GM23248 (cell line): Measurements from ENCODE around the gene YJEFN3. TPM values are rescaled to one million over a fixed set of nuclear protein-coding genes. Genes with fewer than 3 reads are reported as not detected.
A peak's percentile ranks its signal among the peaks of the same experiment; 100 is the strongest.

Source experiments
- DNase-seq: peaks from one replicate; pipeline ENCODE4 v3.0.0-alpha.2; 2015
- H2AFZ ChIP-seq: fragments of 200-600 bp; sonication (generic); 2 replicates; pipeline ENCODE4 v1.6.1; 2016; ENCODE audit warnings: antibody characterized with exemption
- H3F3A ChIP-seq: fragments of 200-600 bp; sonication (generic); 2 replicates; pipeline ENCODE4 v1.6.1; 2016; ENCODE audit warnings: mild to moderate bottlenecking, antibody characterized with exemption, mixed run types; ENCODE audit not compliant: insufficient read depth
- H3K27ac ChIP-seq: fragments of 200-600 bp; sonication (generic); 2 replicates; pipeline ENCODE4 v1.5.1; 2016; ENCODE audit warnings: mild to moderate bottlenecking
- H3K27me3 ChIP-seq: fragments of 200-600 bp; sonication (generic); replicated peaks from 2 replicates; pipeline ENCODE4 v1.6.1; 2016; ENCODE audit warnings: mild to moderate bottlenecking; ENCODE audit not compliant: insufficient read depth
- H3K36me3 ChIP-seq: fragments of 200-600 bp; sonication (generic); 2 replicates; pipeline ENCODE4 v1.6.1; 2016; ENCODE audit warnings: low read depth, mild to moderate bottlenecking
- H3K4me1 ChIP-seq: fragments of 200-600 bp; sonication (generic); 2 replicates; pipeline ENCODE4 v1.6.1; 2016; ENCODE audit warnings: mild to moderate bottlenecking; ENCODE audit not compliant: insufficient read depth
- H3K4me2 ChIP-seq: fragments of 200-600 bp; sonication (generic); one replicate; pipeline ENCODE4 v1.6.1; 2016; ENCODE audit warnings: mild to moderate bottlenecking; ENCODE audit not compliant: unreplicated experiment
- H3K4me3 ChIP-seq: fragments of 200-600 bp; sonication (generic); 2 replicates; pipeline ENCODE4 v1.5.1; 2016; ENCODE audit warnings: mild to moderate bottlenecking
- H3K79me2 ChIP-seq: fragments of 200-600 bp; sonication (generic); 2 replicates; pipeline ENCODE4 v1.6.1; 2016; ENCODE audit warnings: mild to moderate bottlenecking; ENCODE audit not compliant: insufficient read depth
- H3K9ac ChIP-seq: fragments of 200-600 bp; sonication (generic); 2 replicates; pipeline ENCODE4 v1.6.1; 2016; ENCODE audit warnings: mild to moderate bottlenecking
- H3K9me2 ChIP-seq: fragments of 200-600 bp; sonication (generic); 2 replicates; pipeline ENCODE4 v1.6.1; 2016; ENCODE audit warnings: mixed run types, mild to moderate bottlenecking, moderate library complexity; ENCODE audit not compliant: insufficient read depth
- H3K9me3 ChIP-seq: fragments of 200-600 bp; sonication (generic); one replicate; pipeline ENCODE4 v1.6.1; 2017; ENCODE audit warnings: low read depth
- H4K20me1 ChIP-seq: fragments of 200-600 bp; sonication (generic); 2 replicates; pipeline ENCODE4 v1.6.0; 2016; ENCODE audit not compliant: insufficient read depth
- EZH2 ChIP-seq: fragments of 200-600 bp; sonication (generic); IDR thresholded peaks from 2 replicates; pipeline ENCODE4 v1.6.1; 2018; ENCODE audit warnings: antibody characterized with exemption, mild to moderate bottlenecking; ENCODE audit not compliant: insufficient read depth, poor library complexity, severe bottlenecking
- EZH2phosphoT487 ChIP-seq: fragments of 200-600 bp; sonication (generic); IDR thresholded peaks from 2 replicates; pipeline ENCODE4 v1.6.1; 2018; ENCODE audit warnings: antibody characterized with exemption, moderate library complexity, mild to moderate bottlenecking, low read depth; ENCODE audit not compliant: insufficient read depth
- WGBS, 2 experiments: methylation state at CpG; one replicate each; pipeline ENCODE4 v1.1.6; 2015 to 2017; ENCODE audit warnings: low lambda C conversion rate in 2 of 2, low coverage in 1 of 2; ENCODE audit errors: missing lambda C conversion rate in 2 of 2; 5-methylcytosine and 5-hydroxymethylcytosine counted together
- in situ Hi-C: fragments of 300-500 bp; cut with MboI; formaldehyde crosslinking; loops from 2 replicates; pipeline ENCODE4 v1.15.0; 2020
- polyA plus RNA-seq: library from polyadenylated mRNA; unstranded; fragments of >200 nt; fragmentation: Nextera tagmentation; extraction: Ambion mirVana; gene quantifications from 2 replicates; pipeline ENCODE4 v1.2.1, GENCODE V29; 2016
- total RNA-seq: library from RNA; depleted of rRNA; stranded (reverse); fragments of >200 nt; shearing (Covaris generic); gene quantifications from 2 replicates; pipeline ENCODE4 v1.2.3, GENCODE V29; 2014

Gene YJEFN3
- total and polyA plus RNA-seq, 2 experiments from 2014 or later = 2.4 TPM; not detected in 1

DNA sequence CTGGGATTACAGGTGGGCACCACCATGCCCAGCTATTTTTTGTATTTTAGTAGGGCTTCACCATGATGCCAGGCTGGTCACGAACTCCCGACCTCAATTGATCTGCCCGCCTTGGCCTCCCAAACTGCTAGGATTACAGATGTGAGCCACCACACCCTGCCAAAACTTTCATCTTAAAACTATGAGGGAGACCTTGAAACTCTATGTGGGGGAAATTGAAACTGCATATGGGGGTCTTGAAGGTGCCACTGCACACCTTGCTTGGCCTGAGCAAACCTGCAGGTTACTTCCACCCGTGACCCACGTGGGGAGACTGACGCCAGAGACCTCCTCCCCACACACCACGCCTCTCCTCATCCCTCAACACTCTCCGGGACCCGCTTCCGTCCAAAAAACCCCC lies 25.0 kb downstream of the YJEFN3 start:
- H3K9me2 ChIP-seq = no peaks in the 10 kb centered on the region
- H2AFZ ChIP-seq = no peak overlapping the region
- no peak for DNase-seq

GRCh38 chr19:19554074-19555023 lies 25.6 kb downstream of the YJEFN3 start:
- Histone ChIP-seq H3K9ac (no peak overlapping the region), H3K36me3 (no peaks in the 10 kb centered on the region), H3K9me3 (no peaks in the 10 kb centered on the region), H3K4me3 (no peak overlapping the region), H3K4me1 (no peaks in the 10 kb centered on the region), H3F3A (no peaks in the 10 kb centered on the region), H3K27ac (no peak overlapping the region), H3K27me3 (no peaks in the 10 kb centered on the region), H3K9me2 (no peaks in the 10 kb centered on the region), H2AFZ (no peak overlapping the region), H3K4me2 (no peak overlapping the region), H3K79me2 (no peaks in the 10 kb centered on the region), H4K20me1 (no peaks in the 10 kb centered on the region)
- WGBS, 2 experiments = 52% methylated on average over 26 to 34 of the region's 34 CpGs
- in situ Hi-C loops = no loop called here
- TF ChIP-seq EZH2phosphoT487 (no peak), EZH2 (no peak)
- DNase-seq = peak; percentile 71

More for the DNA sequence above, 25.0 kb downstream of the YJEFN3 start:
- Histone ChIP-seq H3K4me2 (no peak overlapping the region), H3K9me3 (no peaks in the 10 kb centered on the region), H3K4me3 (no peak overlapping the region), H3K4me1 (no peaks in the 10 kb centered on the region), H3K27me3 (no peaks in the 10 kb centered on the region), H3K9ac (no peak overlapping the region), H3K36me3 (no peaks in the 10 kb centered on the region), H3K27ac (no peak overlapping the region), H4K20me1 (no peaks in the 10 kb centered on the region), H3K79me2 (no peaks in the 10 kb centered on the region), H3F3A (no peaks in the 10 kb centered on the region)
- no peak for TF ChIP-seq EZH2phosphoT487
- no peak for TF ChIP-seq EZH2
- WGBS, 2 experiments = 70 to 74% methylated on average over 10 of the region's 10 CpGs
- in situ Hi-C loops = no loop called here

DNA sequence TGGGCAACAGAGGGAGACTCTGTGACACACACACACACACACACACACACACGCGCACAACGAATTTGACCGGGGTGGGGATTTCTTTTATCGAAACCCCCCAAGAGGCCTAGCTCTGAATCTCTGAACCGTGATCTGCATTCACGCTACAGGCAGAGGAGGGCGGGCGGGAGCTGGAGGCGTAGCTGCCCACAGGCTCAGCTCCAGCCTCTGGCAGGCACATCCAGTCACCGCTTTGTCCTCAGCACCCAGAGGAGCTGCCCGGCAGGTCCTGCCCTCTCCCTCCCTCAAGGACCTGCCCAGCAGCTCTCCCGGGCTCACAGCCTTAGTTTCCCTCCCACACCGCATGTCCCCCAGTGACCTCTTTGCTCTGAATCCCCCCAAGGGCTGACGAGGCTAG lies 29.3 kb downstream of the YJEFN3 start:
- H3K4me1 ChIP-seq = no peaks in the 10 kb centered on the region
- TF ChIP-seq EZH2phosphoT487 = no peak
- TF ChIP-seq EZH2 = no peak
- no peak overlapping the region for H3K27ac ChIP-seq
- H3K36me3 ChIP-seq = no peaks in the 10 kb centered on the region
- DNase-seq = no peak
- no peak overlapping the region for H3K9ac ChIP-seq
- no peak overlapping the region for H3K4me2 ChIP-seq
- H3K9me2 ChIP-seq = no peaks in the 10 kb centered on the region
- WGBS, 2 experiments = 80 to 89% methylated on average over 13 to 15 of the region's 15 CpGs
- no peaks in the 10 kb centered on the region for H3K79me2 ChIP-seq
- no peaks in the 10 kb centered on the region for H3F3A ChIP-seq
- no peaks in the 10 kb centered on the region for H4K20me1 ChIP-seq
- no peak overlapping the region for H2AFZ ChIP-seq
- in situ Hi-C loops = no loop called here
- no peaks in the 10 kb centered on the region for H3K27me3 ChIP-seq
- H3K9me3 ChIP-seq = no peaks in the 10 kb centered on the region
- no peak overlapping the region for H3K4me3 ChIP-seq

- Histone ChIP-seq H2AFZ (no peak overlapping the region), H4K20me1 (no peaks in the 10 kb centered on the region), H3K27ac (no peak overlapping the region), H3K9ac (no peak overlapping the region), H3K9me2 (no peaks in the 10 kb centered on the region), H3K27me3 (no peaks in the 10 kb centered on the region), H3K79me2 (no peaks in the 10 kb centered on the region), H3K4me1 (no peaks in the 10 kb centered on the region), H3F3A (no peaks in the 10 kb centered on the region), H3K9me3 (no peaks in the 10 kb centered on the region), H3K4me3 (no peak overlapping the region), H3K4me2 (no peak overlapping the region), H3K36me3 (no peaks in the 10 kb centered on the region)
- no peak for DNase-seq
- 92 to 94% methylated on average over 16 of the region's 16 CpGs for WGBS, 2 experiments
- TF ChIP-seq EZH2 (no peak), EZH2phosphoT487 (no peak)
- in situ Hi-C loops = no loop called here
These were observed 29.9 kb downstream of the YJEFN3 start for GRCh38 chr19:19558636-19559035.
